ENCODE data around the gene UVSSA.

UVSSA gene

GRCh38 chr4:1396806-1397455 is 49.9 kb downstream of the UVSSA start:
- DNase-seq (ENCODE audit: extremely low spot score), result no peak
- CTCF ChIA-PET, result no interaction called here
- POLR2A ChIA-PET, result no interaction called here
- TF ChIP-seq CTCF (IDR thresholded peaks at IDR 0.05; ENCODE audit: control extremely low read depth, extremely low read depth, low read depth, missing control alignments), result no peak

- ChIA-PET POLR2A (no interaction called here), CTCF (no interaction called here)
- TF ChIP-seq CTCF (IDR thresholded peaks at IDR 0.05; ENCODE audit: control extremely low read depth, extremely low read depth, low read depth, missing control alignments), result no peak
- DNase-seq (ENCODE audit: extremely low spot score), result no peak
Observed at GRCh38 chr4:1398681-1399507, 51.9 kb downstream of the UVSSA start.

GRCh38 chr4:1399508-1400190 is 52.6 kb downstream of the UVSSA start:
- ChIA-PET CTCF (no interaction called here), POLR2A (no interaction called here)
- no peak for TF ChIP-seq CTCF (IDR thresholded peaks at IDR 0.05; ENCODE audit: control extremely low read depth, extremely low read depth, low read depth, missing control alignments)
- DNase-seq (ENCODE audit: extremely low spot score), result no peak

GRCh38 chr4:1400191-1400805 is 53.3 kb downstream of the UVSSA start:
- no peak for TF ChIP-seq CTCF (IDR thresholded peaks at IDR 0.05; ENCODE audit: control extremely low read depth, extremely low read depth, low read depth, missing control alignments)
- no peak for DNase-seq (ENCODE audit: extremely low spot score)
- ChIA-PET POLR2A (no interaction called here), CTCF (interaction anchor here (1.7 kb wide), 1 partner anchor 45 kb away, joined by 3 read pairs; no protein-coding TSS in a partner anchor)

GRCh38 chr4:1400831-1401408 is 53.9 kb downstream of the UVSSA start:
- no peak for TF ChIP-seq CTCF (IDR thresholded peaks at IDR 0.05; ENCODE audit: control extremely low read depth, extremely low read depth, low read depth, missing control alignments)
- POLR2A ChIA-PET, result no interaction called here
- CTCF ChIA-PET, result interaction anchor here (1.7 kb wide), 1 partner anchor 45 kb away, joined by 3 read pairs; no protein-coding TSS in a partner anchor
- DNase-seq (ENCODE audit: extremely low spot score), result no peak

All from GM10248 (cell line).